Omental fat pad (tissue), 4 donors: ENCODE measurements around the gene PDE3A. TPM values are rescaled to one million over a fixed set of nuclear protein-coding genes. Genes with fewer than 3 reads are reported as not detected.
A peak's percentile ranks its signal among the peaks of the same experiment; 100 is the strongest.

Experiments
- ATAC-seq: fragments of 150-250 bp; one replicate; pipeline ENCODE4 v1.9.1; 2016; ENCODE audit warnings: mild to moderate bottlenecking, moderate library complexity; ENCODE audit not compliant: low FRiP score
- DNase-seq: peaks from one replicate; pipeline ENCODE4 v3.0.0-alpha.2; 2019; ENCODE audit warnings: low spot score
- CTCF ChIP-seq, 3 donors: fragments of 450-650 bp; IDR thresholded peaks; one replicate each; pipeline ENCODE4 v1.5.1; 2016 to 2017; ENCODE audit warnings: antibody characterized with exemption in 3 of 3, mild to moderate bottlenecking in 3 of 3, moderate library complexity in 2 of 3
- total RNA-seq, 4 donors: library from RNA; depleted of rRNA; stranded (reverse); fragments of >200 nt; gene quantifications; one replicate each; pipeline ENCODE4 v1.1.0, GENCODE V29; 2016

The PDE3A gene
- total RNA-seq, 4 donors from 2014 or later = 10.9 to 18.6 (median 13.7) TPM

- no peak for DNase-seq
- ATAC-seq = no peak
- TF ChIP-seq CTCF (IDR thresholded peaks at IDR 0.05) = no peak
Measured at GRCh38 chr12:20451761-20452160, 83.4 kb downstream of the PDE3A start.

- ATAC-seq (no peak), DNase-seq (no peak)
- no peak for TF ChIP-seq CTCF (IDR thresholded peaks at IDR 0.05)
Measured at GRCh38 chr12:20452496-20453010, 84.2 kb downstream of the PDE3A start.

DNA sequence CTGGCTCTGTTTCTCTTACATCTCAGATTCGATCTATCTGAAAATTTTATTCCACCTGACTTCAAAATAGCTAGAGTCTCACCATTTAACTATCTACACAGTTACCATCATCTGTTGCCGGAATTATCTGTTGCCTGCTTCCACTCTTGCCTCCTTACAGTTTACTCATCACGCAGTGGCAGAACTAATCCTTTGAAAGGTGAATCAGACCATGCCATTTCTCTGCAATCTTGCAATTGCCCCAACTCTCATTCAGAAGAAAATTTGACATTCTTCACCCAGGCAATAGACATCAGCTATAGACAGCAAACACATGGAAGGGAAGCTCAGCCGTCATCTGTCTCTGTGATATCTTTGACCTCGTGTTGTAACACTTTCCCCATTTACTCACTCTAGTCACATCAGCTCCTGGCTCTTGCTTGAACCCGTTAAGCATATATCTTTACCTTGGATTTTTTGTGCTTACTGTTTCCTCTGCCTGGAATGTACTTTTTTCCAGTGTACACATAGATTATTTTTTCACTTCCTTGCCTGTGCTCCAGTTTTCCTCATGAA, 85.5 kb downstream of the PDE3A start:
- TF ChIP-seq CTCF (IDR thresholded peaks at IDR 0.05) = no peak
- DNase-seq (no peak), ATAC-seq (no peak)

DNA sequence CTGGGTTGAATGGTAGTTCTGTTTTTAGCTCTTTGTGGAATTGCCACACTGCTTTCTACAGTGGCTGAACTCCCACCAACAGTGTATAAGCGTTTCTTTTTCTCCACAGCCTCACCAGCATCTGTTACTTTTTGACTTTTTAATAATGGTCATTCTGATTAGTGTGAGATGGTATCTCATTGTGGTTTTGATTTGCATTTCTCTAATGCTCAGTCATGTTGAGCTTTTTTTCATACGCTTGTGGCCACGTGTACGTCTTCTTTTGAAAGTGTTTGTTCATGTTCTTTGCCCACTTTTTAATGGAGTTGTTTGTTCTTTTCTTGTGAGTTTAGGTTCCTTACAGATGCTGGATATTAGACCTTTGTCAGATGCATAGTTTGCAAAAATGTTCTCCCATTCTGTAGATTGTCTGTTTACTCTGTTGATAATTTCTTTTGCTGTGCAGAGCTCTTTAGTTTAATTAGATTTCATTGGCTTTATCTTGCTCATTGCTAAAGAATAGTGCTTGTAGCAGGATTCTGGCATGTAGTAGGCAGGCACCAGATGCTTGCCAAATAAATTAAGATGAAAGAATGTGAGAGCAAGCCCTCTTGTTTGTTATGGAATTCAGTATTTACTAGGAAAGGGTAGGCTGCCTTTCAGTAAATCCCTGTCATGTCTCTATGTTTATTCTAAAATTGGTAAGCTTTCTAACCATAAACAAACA, 86.8 kb downstream of the PDE3A start:
- DNase-seq (no peak), ATAC-seq (peak; percentile 64)
- no peak for TF ChIP-seq CTCF (IDR thresholded peaks at IDR 0.05)

DNA sequence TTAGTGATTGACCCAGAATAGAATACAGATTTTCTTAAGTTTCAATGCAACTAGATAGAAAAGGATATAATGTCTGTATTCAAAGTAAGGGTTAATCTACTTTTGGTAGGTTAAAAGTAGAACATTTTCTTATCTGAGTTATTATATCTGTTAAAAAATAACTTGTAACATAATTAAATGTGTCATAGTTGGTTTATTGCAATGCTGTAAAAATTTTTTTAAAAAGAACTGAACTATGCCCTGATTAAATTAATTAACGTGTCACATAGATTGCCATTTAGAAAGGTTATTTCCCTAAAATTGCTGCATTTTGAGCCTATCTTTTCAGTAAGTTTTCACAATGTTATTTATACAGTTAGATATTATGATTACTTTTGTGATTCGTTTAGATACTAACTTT, 89.2 kb downstream of the PDE3A start:
- DNase-seq (no peak), ATAC-seq (no peak)
- no peak for TF ChIP-seq CTCF (IDR thresholded peaks at IDR 0.05)

- no peak for DNase-seq
- TF ChIP-seq CTCF (IDR thresholded peaks at IDR 0.05) = no peak
Measured at GRCh38 chr12:20458011-20458410, 89.7 kb downstream of the PDE3A start.

DNA sequence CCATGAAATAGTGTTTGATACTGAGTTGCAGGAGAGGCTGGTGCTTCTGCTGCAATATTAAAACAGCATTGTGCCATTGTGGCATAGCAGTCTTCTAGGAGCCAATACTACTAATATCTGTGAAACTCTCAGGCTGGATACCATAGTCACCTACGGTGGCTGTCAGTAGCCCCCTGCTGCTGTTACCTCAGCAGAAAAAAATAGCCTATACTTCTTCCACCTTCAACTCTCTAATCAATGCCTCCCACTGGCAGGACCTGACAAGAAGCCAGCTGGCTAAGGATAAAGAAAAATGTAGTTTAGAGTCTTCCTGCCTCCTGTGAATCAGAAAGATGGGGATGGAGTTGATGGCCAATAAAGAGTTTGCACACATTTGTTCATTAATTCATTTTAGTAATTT, 91.6 kb downstream of the PDE3A start:
- TF ChIP-seq CTCF (IDR thresholded peaks at IDR 0.05) = no peak
- no peak for DNase-seq
- ATAC-seq = no peak

More at GRCh38 chr12:20458011-20458410, 89.7 kb downstream of the PDE3A start:
- no peak for ATAC-seq
